ENCODE results near the gene ZNF331. TPM values are rescaled to one million over a fixed set of nuclear protein-coding genes. Genes with fewer than 3 reads are reported as not detected.

ZNF331 gene
- polyA plus RNA-seq, 3 donors: 6.6 to 42.4 (median 9.5) TPM

GRCh38 chr19:53577968-53578367 is 40.0 kb downstream of the ZNF331 start:
- 98% methylated on average over 7 of the region's 12 CpGs for WGBS (ENCODE audit: insufficient coverage)
- DNase-seq: no peak

DNA sequence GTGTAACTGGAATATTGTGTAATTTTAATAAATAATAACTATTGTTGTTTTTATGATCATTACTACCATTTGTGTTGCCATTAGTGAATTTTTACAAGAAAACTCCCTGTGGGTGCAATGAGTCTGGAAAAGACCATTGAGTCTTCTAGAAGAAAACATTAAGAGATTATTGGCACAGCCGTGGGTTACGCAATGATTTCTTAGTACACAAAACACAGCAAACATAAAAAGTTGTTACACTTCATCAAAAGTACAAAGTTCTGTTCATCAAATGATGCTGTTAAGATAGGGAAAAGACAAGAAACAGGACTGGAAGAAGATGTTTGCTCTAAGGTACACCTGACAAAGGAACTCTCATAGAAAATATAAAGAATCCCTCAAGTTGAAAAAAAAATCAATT is 41.6 kb downstream of the ZNF331 start:
- WGBS (ENCODE audit: insufficient coverage): no CpG with 5 or more reads among the region's 2 CpGs
- Mint-ChIP-seq H3K4me3 (no peak overlapping the region), H3K36me3 (peaks cover 36 to 46% of the 10 kb centered on the region in 2 donors), H3K27ac (no peak overlapping the region), H3K9me3 (peaks cover 46 to 93% (median 91%) of the 10 kb centered on the region in 7 donors), H3K4me1 (no peaks in the 10 kb centered on the region), H3K27me3 (ENCODE audit: low read depth in 3 of 3) (peaks cover 1 to 4% (median 2%) of the 10 kb centered on the region in 3 donors)
- Histone ChIP-seq H3K36me3 (replicated peaks in 1 of 2; ENCODE audit: control insufficient read depth in 1 of 2, insufficient read depth in 2 of 2, low read length in 2 of 2) (peaks cover 26 to 45% of the 10 kb centered on the region in 2 donors), H3K4me2 (replicated peaks; ENCODE audit: extremely low read depth, low read length, poor library complexity, severe bottlenecking) (no peak overlapping the region), H3K9ac (ENCODE audit: insufficient read depth, low read length, poor library complexity, severe bottlenecking) (no peak overlapping the region), H3K27ac (ENCODE audit: low read depth in 1 of 2, low read length in 2 of 2) (no peak overlapping the region), H3K4me3 (replicated peaks in 1 of 3; ENCODE audit: low read depth in 2 of 3, low read length in 3 of 3) (no peak overlapping the region), H4K20me1 (ENCODE audit: insufficient read depth, low read length) (no peaks in the 10 kb centered on the region), H3K4me1 (ENCODE audit: control insufficient read depth in 1 of 2, insufficient read depth in 2 of 2, low read length in 2 of 2) (no peaks in the 10 kb centered on the region), H3K9me3 (replicated peaks in 1 of 2; ENCODE audit: control insufficient read depth in 1 of 2, insufficient read depth in 1 of 2, low read length in 2 of 2) (peaks cover 81 to 89% of the 10 kb centered on the region in 2 donors), H3K27me3 (ENCODE audit: control insufficient read depth in 2 of 2, insufficient read depth in 2 of 2, low read length in 2 of 2) (no peaks in the 10 kb centered on the region), H3K79me2 (ENCODE audit: insufficient read depth, low read length) (no peaks in the 10 kb centered on the region), H2AFZ (ENCODE audit: insufficient read depth, low read depth, low read length, poor library complexity, severe bottlenecking) (no peak overlapping the region)
- no peak for DNase-seq
- TF ChIP-seq, protein P1, sequence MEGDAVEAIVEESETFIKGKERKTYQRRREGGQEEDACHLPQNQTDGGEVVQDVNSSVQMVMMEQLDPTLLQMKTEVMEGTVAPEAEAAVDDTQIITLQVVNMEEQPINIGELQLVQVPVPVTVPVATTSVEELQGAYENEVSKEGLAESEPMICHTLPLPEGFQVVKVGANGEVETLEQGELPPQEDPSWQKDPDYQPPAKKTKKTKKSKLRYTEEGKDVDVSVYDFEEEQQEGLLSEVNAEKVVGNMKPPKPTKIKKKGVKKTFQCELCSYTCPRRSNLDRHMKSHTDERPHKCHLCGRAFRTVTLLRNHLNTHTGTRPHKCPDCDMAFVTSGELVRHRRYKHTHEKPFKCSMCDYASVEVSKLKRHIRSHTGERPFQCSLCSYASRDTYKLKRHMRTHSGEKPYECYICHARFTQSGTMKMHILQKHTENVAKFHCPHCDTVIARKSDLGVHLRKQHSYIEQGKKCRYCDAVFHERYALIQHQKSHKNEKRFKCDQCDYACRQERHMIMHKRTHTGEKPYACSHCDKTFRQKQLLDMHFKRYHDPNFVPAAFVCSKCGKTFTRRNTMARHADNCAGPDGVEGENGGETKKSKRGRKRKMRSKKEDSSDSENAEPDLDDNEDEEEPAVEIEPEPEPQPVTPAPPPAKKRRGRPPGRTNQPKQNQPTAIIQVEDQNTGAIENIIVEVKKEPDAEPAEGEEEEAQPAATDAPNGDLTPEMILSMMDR (IDR thresholded peaks at IDR 0.05): no peak
- intact Hi-C loops (cut with micrococcal nuclease): no loop called here

More at GRCh38 chr19:53577968-53578367, 40.0 kb downstream of the ZNF331 start:
- peaks cover 47 to 98% (median 89%) of the 10 kb centered on the region in 7 donors for H3K9me3 Mint-ChIP-seq
- intact Hi-C loops (cut with micrococcal nuclease): no loop called here
- Histone ChIP-seq H3K4me1 (ENCODE audit: control insufficient read depth in 1 of 2, insufficient read depth in 2 of 2, low read length in 2 of 2) (no peaks in the 10 kb centered on the region), H3K27me3 (ENCODE audit: control insufficient read depth in 2 of 2, insufficient read depth in 2 of 2, low read length in 2 of 2) (no peaks in the 10 kb centered on the region), H3K9me3 (replicated peaks in 1 of 2; ENCODE audit: control insufficient read depth in 1 of 2, insufficient read depth in 1 of 2, low read length in 2 of 2) (peaks cover 81 to 89% of the 10 kb centered on the region in 2 donors), H3K27ac (ENCODE audit: low read depth in 1 of 2, low read length in 2 of 2) (no peak overlapping the region), H3K79me2 (ENCODE audit: insufficient read depth, low read length) (no peaks in the 10 kb centered on the region), H3K4me2 (replicated peaks; ENCODE audit: extremely low read depth, low read length, poor library complexity, severe bottlenecking) (no peak overlapping the region), H4K20me1 (ENCODE audit: insufficient read depth, low read length) (no peaks in the 10 kb centered on the region), H3K4me3 (replicated peaks in 1 of 3; ENCODE audit: low read depth in 2 of 3, low read length in 3 of 3) (peak overlapping the region in 1 of 3 experiments; percentile 15), H3K36me3 (replicated peaks in 1 of 2; ENCODE audit: control insufficient read depth in 1 of 2, insufficient read depth in 2 of 2, low read length in 2 of 2) (peaks cover 35 to 60% of the 10 kb centered on the region in 2 donors), H3K9ac (ENCODE audit: insufficient read depth, low read length, poor library complexity, severe bottlenecking) (no peak overlapping the region), H2AFZ (ENCODE audit: insufficient read depth, low read depth, low read length, poor library complexity, severe bottlenecking) (no peak overlapping the region)
- H3K4me3 Mint-ChIP-seq: no peak overlapping the region
- TF ChIP-seq, protein P1 (IDR thresholded peaks at IDR 0.05): no peak
- peaks cover 48 to 61% of the 10 kb centered on the region in 2 donors for H3K36me3 Mint-ChIP-seq
- H3K4me1 Mint-ChIP-seq: no peaks in the 10 kb centered on the region
- no peak overlapping the region for H3K27ac Mint-ChIP-seq
- peaks cover 0 to 4% (median 0%) of the 10 kb centered on the region in 3 donors for H3K27me3 Mint-ChIP-seq (ENCODE audit: low read depth in 3 of 3)

All from CD14-positive monocyte (primary cell).